ENCODE results near the gene MLLT10.

GRCh38 chr10:21677551-21677950 is 143.5 kb downstream of the MLLT10 start:
- TF ChIP-seq CTCF (IDR thresholded peaks at IDR 0.05; ENCODE audit: extremely low read depth in 1 of 2, insufficient read depth in 1 of 2, low read depth in 1 of 2, low read length in 2 of 2), result no peak
- no peak for TF ChIP-seq POLR2A (IDR thresholded peaks at IDR 0.05; ENCODE audit: low read depth, low read length)
- TF ChIP-seq POLR2AphosphoS5 (IDR thresholded peaks at IDR 0.05; ENCODE audit: insufficient read depth, low read depth, low read length), result no peak
- no peak for TF ChIP-seq MAX (IDR thresholded peaks at IDR 0.05; ENCODE audit: insufficient read depth, insufficient read length)
- TF ChIP-seq EZH2 (IDR thresholded peaks at IDR 0.05; ENCODE audit: borderline replicate concordance, low read depth, low read length, severe bottlenecking), result no peak
- no peak for TF ChIP-seq MYC (IDR thresholded peaks at IDR 0.05; ENCODE audit: low read depth, low read length)
- no peak for TF ChIP-seq JUN (IDR thresholded peaks at IDR 0.05; ENCODE audit: borderline replicate concordance, insufficient read depth, insufficient read length, low read depth)
- no peak for TF ChIP-seq GATA2 (IDR thresholded peaks at IDR 0.05; ENCODE audit: insufficient read depth, insufficient read length, low read depth, low read length)

All from endothelial cell of umbilical vein (primary cell).